HEK293 (cell line): Measurements from ENCODE around the gene NLK.
A peak's percentile ranks its signal among the peaks of the same experiment; 100 is the strongest.

Experiments used
- CTCF ChIA-PET: fragments of 350-600 bp; formaldehyde crosslinking; extraction: SDS; loops from one replicate; lab custom pipeline; 2021; ENCODE audit warnings: antibody characterized with exemption; lab: Yijun Ruan, JAX
- POLR2A ChIA-PET: fragments of 300-600 bp; formaldehyde crosslinking; extraction: SDS; loops from one replicate; lab custom pipeline; 2020; ENCODE audit warnings: antibody characterized with exemption, inconsistent platforms; lab: Yijun Ruan, JAX
- H3K27ac ChIP-seq: fragments of 200-500 bp; sonication (Bioruptor generic); 2 replicates; pipeline ENCODE4 v1.5.1; 2014; ENCODE audit warnings: low read depth, low read length, control low read depth, inconsistent platforms; ENCODE audit errors: extremely low read depth
- H3K36me3 ChIP-seq, 2 experiments: fragments of 200-500 bp in 1 of 2; sonication (Bioruptor generic) in 1 of 2; 1 replicate in 1 of 2; 2 replicates in 1 of 2; pipeline ENCODE4 v1.5.1; 2014 to 2017; ENCODE audit warnings: inconsistent platforms in 2 of 2, low read length in 2 of 2; ENCODE audit not compliant: control insufficient read depth in 2 of 2, insufficient read depth in 1 of 2
- H3K4me1 ChIP-seq: fragments of 200-500 bp; sonication (Bioruptor generic); 2 replicates; pipeline ENCODE4 v1.5.1; 2014; ENCODE audit warnings: mild to moderate bottlenecking, low read length, inconsistent platforms; ENCODE audit not compliant: control insufficient read depth, insufficient read depth
- H3K4me3 ChIP-seq: 2 replicates; pipeline ENCODE4 v1.5.1; 2011; ENCODE audit warnings: low read depth, mild to moderate bottlenecking, control low read depth, low read length, moderate library complexity
- H3K9me3 ChIP-seq: fragments of 200-500 bp; sonication (Bioruptor generic); 2 replicates; pipeline ENCODE4 v1.5.1; 2014; ENCODE audit warnings: low read depth, low read length, inconsistent platforms; ENCODE audit not compliant: control insufficient read depth, insufficient read depth
- ATF2 ChIP-seq: fragments of 450-650 bp; formaldehyde crosslinking; IDR thresholded peaks from 2 replicates; pipeline ENCODE4 v1.5.1; 2016; ENCODE audit warnings: missing biosample characterization, missing genetic modification characterization, low read depth
- EGR2 ChIP-seq: fragments of 450-650 bp; formaldehyde crosslinking; IDR thresholded peaks from 2 replicates; pipeline ENCODE4 v1.5.1; 2016; ENCODE audit warnings: low read depth, missing biosample characterization, missing genetic modification characterization
- GLIS1 ChIP-seq: fragments of 450-650 bp; formaldehyde crosslinking; IDR thresholded peaks from 2 replicates; pipeline ENCODE4 v1.5.1; 2016; ENCODE audit warnings: missing biosample characterization, missing genetic modification characterization
- INSM2 ChIP-seq: fragments of 450-650 bp; formaldehyde crosslinking; IDR thresholded peaks from 2 replicates; pipeline ENCODE4 v1.5.1; 2016; ENCODE audit warnings: missing biosample characterization, missing genetic modification characterization
- PRDM1 ChIP-seq: fragments of 450-650 bp; formaldehyde crosslinking; IDR thresholded peaks from 2 replicates; pipeline ENCODE4; 2016; ENCODE audit warnings: missing biosample characterization, missing genetic modification characterization
- SCRT1 ChIP-seq: fragments of 450-650 bp; formaldehyde crosslinking; IDR thresholded peaks from 2 replicates; pipeline ENCODE4 v1.5.1; 2016; ENCODE audit warnings: missing biosample characterization, missing genetic modification characterization, borderline replicate concordance
- SETDB1 ChIP-seq: IDR thresholded peaks from one replicate; pipeline ENCODE4 v1.6.1; 2017; ENCODE audit warnings: mild to moderate bottlenecking, low read length, moderate library complexity, mixed read lengths; ENCODE audit not compliant: insufficient read length
- SP7 ChIP-seq: fragments of 450-650 bp; formaldehyde crosslinking; IDR thresholded peaks from 2 replicates; pipeline ENCODE4 v1.5.1; 2016; ENCODE audit warnings: missing biosample characterization, missing genetic modification characterization
- ZBTB17 ChIP-seq: fragments of 450-650 bp; formaldehyde crosslinking; IDR thresholded peaks from 2 replicates; pipeline ENCODE4 v1.5.1; 2016; ENCODE audit warnings: missing biosample characterization, missing genetic modification characterization
- ZFHX2 ChIP-seq: fragments of 450-650 bp; formaldehyde crosslinking; conservative IDR thresholded peaks from 2 replicates; pipeline ENCODE4 v1.5.1; 2016; ENCODE audit warnings: missing biosample characterization, missing genetic modification characterization
- ZFP69B ChIP-seq: fragments of 450-650 bp; formaldehyde crosslinking; IDR thresholded peaks from 2 replicates; pipeline ENCODE4 v1.5.1; 2016; ENCODE audit warnings: missing biosample characterization, missing genetic modification characterization
- ZNF133 ChIP-seq: fragments of 450-650 bp; formaldehyde crosslinking; IDR thresholded peaks from 2 replicates; pipeline ENCODE4 v1.5.1; 2016; ENCODE audit warnings: missing biosample characterization, missing genetic modification characterization
- ZNF157 ChIP-seq: fragments of 450-650 bp; formaldehyde crosslinking; IDR thresholded peaks from 2 replicates; pipeline ENCODE4 v1.5.1; 2016; ENCODE audit warnings: missing biosample characterization, missing genetic modification characterization
- ZNF248 ChIP-seq: fragments of 450-650 bp; formaldehyde crosslinking; IDR thresholded peaks from 2 replicates; pipeline ENCODE4 v1.5.1; 2017; ENCODE audit warnings: missing biosample characterization, missing genetic modification characterization
- ZNF335 ChIP-seq: fragments of 450-650 bp; formaldehyde crosslinking; conservative IDR thresholded peaks from 2 replicates; pipeline ENCODE4 v1.5.1; 2016; ENCODE audit warnings: missing biosample characterization, missing genetic modification characterization
- ZNF398 ChIP-seq: fragments of 450-650 bp; formaldehyde crosslinking; IDR thresholded peaks from 2 replicates; pipeline ENCODE4 v1.5.1; 2017; ENCODE audit warnings: missing biosample characterization, missing genetic modification characterization
- ZNF48 ChIP-seq: fragments of 450-650 bp; formaldehyde crosslinking; IDR thresholded peaks from 2 replicates; pipeline ENCODE4 v1.5.1; 2016; ENCODE audit warnings: missing biosample characterization, missing genetic modification characterization
- ZNF521 ChIP-seq: fragments of 450-650 bp; formaldehyde crosslinking; IDR thresholded peaks from 2 replicates; pipeline ENCODE4 v1.5.1; 2017; ENCODE audit warnings: missing biosample characterization, mild to moderate bottlenecking, missing genetic modification characterization
- ZNF549 ChIP-seq: fragments of 450-650 bp; IDR thresholded peaks from 2 replicates; pipeline ENCODE4 v1.5.1; 2018; ENCODE audit warnings: missing biosample characterization, missing genetic modification characterization, mild to moderate bottlenecking, inconsistent platforms, moderate library complexity
- ZNF555 ChIP-seq: fragments of 450-650 bp; formaldehyde crosslinking; conservative IDR thresholded peaks from 2 replicates; pipeline ENCODE4 v1.5.1; 2017; ENCODE audit warnings: missing biosample characterization, mild to moderate bottlenecking, missing genetic modification characterization, inconsistent platforms
- ZNF596 ChIP-seq: fragments of 450-650 bp; IDR thresholded peaks from 2 replicates; pipeline ENCODE4 v1.5.0; 2018; ENCODE audit warnings: missing biosample characterization, mild to moderate bottlenecking, missing genetic modification characterization, moderate library complexity
- ZNF629 ChIP-seq: fragments of 450-650 bp; formaldehyde crosslinking; IDR thresholded peaks from 2 replicates; pipeline ENCODE4 v1.5.1; 2017; ENCODE audit warnings: missing biosample characterization, missing genetic modification characterization
- ZNF639 ChIP-seq: fragments of 450-650 bp; formaldehyde crosslinking; IDR thresholded peaks from 2 replicates; pipeline ENCODE4 v1.5.1; 2016; ENCODE audit warnings: missing biosample characterization, missing genetic modification characterization
- ZNF658 ChIP-seq: fragments of 450-650 bp; formaldehyde crosslinking; IDR thresholded peaks from 2 replicates; pipeline ENCODE4; 2016; ENCODE audit warnings: missing biosample characterization, missing genetic modification characterization

NLK gene

GRCh38 chr17:28228109-28228840 lies 185.8 kb downstream of the NLK start (continued):
- TF ChIP-seq SCRT1, result no peak
- no peak for TF ChIP-seq ZNF555
- TF ChIP-seq INSM2, result no peak

- no peak overlapping the region for H3K4me3 ChIP-seq
- TF ChIP-seq ZNF596 (tag by site-specific recombination) (no peak), ZFHX2 (tag by site-specific recombination) (peak; percentile 50), ZNF248 (tag by site-specific recombination) (no peak), ZFP69B (no peak), EGR2 (peak; percentile 61; the same call in 1 of the 2 replicates), PRDM1 (tag by site-specific recombination) (no peak), SP7 (no peak), ZNF639 (tag by site-specific recombination) (no peak), GLIS1 (tag by site-specific recombination) (0 out of 2 replicates have a peak, but pooled peaks have one; percentile 8), ZNF133 (tag by site-specific recombination) (no peak), ZNF521 (no peak)
These were observed 186.7 kb downstream of the NLK start for GRCh38 chr17:28228986-28229729.

GRCh38 chr17:28230011-28230410 lies 187.5 kb downstream of the NLK start:
- Histone ChIP-seq H3K27ac (no peak overlapping the region), H3K36me3 (no peaks in the 10 kb centered on the region), H3K4me1 (peaks cover 3% of the 10 kb centered on the region; the same call in 1 of the 2 replicates), H3K4me3 (no peak overlapping the region), H3K9me3 (no peaks in the 10 kb centered on the region)
- CTCF ChIA-PET, result interaction anchor here (0.6 to 1.7 kb wide), 8 partner anchors 18 to 424 kb away, joined by 3 to 5 read pairs (median 3); no protein-coding TSS in a partner anchor
- POLR2A ChIA-PET, result no interaction called here
- peak; percentile 42; the same call in 1 of the 2 replicates for TF ChIP-seq ZBTB17 (tag by site-specific recombination)
- TF ChIP-seq ZNF335, result peak; percentile 42; the same call in 1 of the 2 replicates
- TF ChIP-seq ZNF48 (tag by site-specific recombination), result no peak
- TF ChIP-seq ZNF629, result peak; percentile 64
- TF ChIP-seq ATF2 (tag by site-specific recombination), result peak; percentile 74
- no peak for TF ChIP-seq ZNF549 (tag by site-specific recombination)
- TF ChIP-seq ZNF658 (tag by site-specific recombination), result no peak
- no peak for TF ChIP-seq SETDB1
- TF ChIP-seq ZNF398, result peak; percentile 52; the same call in 1 of the 2 replicates
- no peak for TF ChIP-seq ZNF157 (tag by site-specific recombination)

More at GRCh38 chr17:28228986-28229729, 186.7 kb downstream of the NLK start:
- POLR2A ChIA-PET, result interaction anchor here (0.6 kb wide), 1 partner anchor 35 kb away, joined by 3 read pairs; no protein-coding TSS in a partner anchor
- CTCF ChIA-PET, result interaction anchor here (0.6 to 0.7 kb wide), 4 partner anchors 18 to 115 kb away, joined by 3 to 4 read pairs (median 4); no protein-coding TSS in a partner anchor
- H3K36me3 ChIP-seq, result no peaks in the 10 kb centered on the region
- no peak overlapping the region for H3K27ac ChIP-seq
- H3K4me1 ChIP-seq, result peaks cover 3% of the 10 kb centered on the region; the same call in 1 of the 2 replicates
- no peaks in the 10 kb centered on the region for H3K9me3 ChIP-seq
